ENCODE results near the gene KLHL29.

DNA sequence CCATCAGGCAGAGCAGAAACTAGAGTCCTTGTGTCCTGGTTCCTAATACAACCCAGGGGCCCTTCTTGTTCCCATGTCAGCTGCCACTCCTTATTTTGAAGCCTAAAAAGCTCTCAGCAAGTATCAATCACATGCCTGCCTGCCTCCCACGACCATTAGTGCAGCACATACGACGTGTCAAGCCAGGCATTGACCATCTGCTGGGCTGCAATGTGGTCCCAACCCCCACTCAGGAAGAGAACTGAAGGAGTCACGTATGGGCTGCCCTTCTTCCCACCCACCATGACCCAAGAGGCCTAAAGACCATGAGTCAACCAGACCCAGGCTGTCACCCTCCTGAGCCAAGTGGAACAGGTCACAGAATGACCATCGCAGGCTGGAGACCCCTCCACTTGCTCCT, 98.8 kb downstream of the KLHL29 start:
- TF ChIP-seq, protein P1, sequence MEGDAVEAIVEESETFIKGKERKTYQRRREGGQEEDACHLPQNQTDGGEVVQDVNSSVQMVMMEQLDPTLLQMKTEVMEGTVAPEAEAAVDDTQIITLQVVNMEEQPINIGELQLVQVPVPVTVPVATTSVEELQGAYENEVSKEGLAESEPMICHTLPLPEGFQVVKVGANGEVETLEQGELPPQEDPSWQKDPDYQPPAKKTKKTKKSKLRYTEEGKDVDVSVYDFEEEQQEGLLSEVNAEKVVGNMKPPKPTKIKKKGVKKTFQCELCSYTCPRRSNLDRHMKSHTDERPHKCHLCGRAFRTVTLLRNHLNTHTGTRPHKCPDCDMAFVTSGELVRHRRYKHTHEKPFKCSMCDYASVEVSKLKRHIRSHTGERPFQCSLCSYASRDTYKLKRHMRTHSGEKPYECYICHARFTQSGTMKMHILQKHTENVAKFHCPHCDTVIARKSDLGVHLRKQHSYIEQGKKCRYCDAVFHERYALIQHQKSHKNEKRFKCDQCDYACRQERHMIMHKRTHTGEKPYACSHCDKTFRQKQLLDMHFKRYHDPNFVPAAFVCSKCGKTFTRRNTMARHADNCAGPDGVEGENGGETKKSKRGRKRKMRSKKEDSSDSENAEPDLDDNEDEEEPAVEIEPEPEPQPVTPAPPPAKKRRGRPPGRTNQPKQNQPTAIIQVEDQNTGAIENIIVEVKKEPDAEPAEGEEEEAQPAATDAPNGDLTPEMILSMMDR (conservative IDR thresholded peaks at IDR 0.05): no peak
- TF ChIP-seq ZFX (IDR thresholded peaks at IDR 0.05): no peak
